Prostate gland (tissue), 2 donors: ENCODE data around the gene FRMD4A. TPM values are rescaled to one million over a fixed set of nuclear protein-coding genes. Genes with fewer than 3 reads are reported as not detected.

Experiments used
- DNase-seq: peaks from one replicate; pipeline ENCODE4 v3.0.0-alpha.2; 2019; ENCODE audit warnings: low spot score
- H3K27ac ChIP-seq, 2 donors: fragments of 200-600 bp; sonication (generic); 2 replicates each; pipeline ENCODE4 v1.5.1; 2017 to 2019
- H3K27me3 ChIP-seq: fragments of 200-600 bp; sonication (generic); replicated peaks from 2 replicates; pipeline ENCODE4 v1.5.1; 2019; ENCODE audit not compliant: insufficient read depth
- H3K36me3 ChIP-seq, 2 donors: fragments of 200-600 bp; sonication (generic); 1 replicate in 1 of 2; 2 replicates in 1 of 2; pipeline versions ENCODE4 v1.5.1 to v1.8.1; 2017 to 2019
- H3K4me1 ChIP-seq: fragments of 200-600 bp; sonication (generic); replicated peaks from 2 replicates; pipeline ENCODE4 v1.5.1; 2019
- H3K4me3 ChIP-seq, 2 donors: fragments of 200-600 bp; sonication (generic); 2 replicates each; pipeline ENCODE4 v1.5.1; 2017 to 2019
- H3K9me3 ChIP-seq: fragments of 200-600 bp; sonication (generic); 2 replicates; pipeline ENCODE4 v1.5.1; 2017
- CTCF ChIP-seq, 4 experiments: fragments of 200-600 bp in 2 of 4; fragments of 450-650 bp in 2 of 4; sonication (generic) in 2 of 4; IDR thresholded peaks; 1 replicate in 3 of 4; 2 replicates in 1 of 4; pipeline ENCODE4 v1.5.1; 2016 to 2019; ENCODE audit warnings: antibody characterized with exemption in 4 of 4, mild to moderate bottlenecking in 2 of 4, moderate library complexity in 2 of 4
- POLR2A ChIP-seq: fragments of 450-650 bp; IDR thresholded peaks from one replicate; pipeline ENCODE4 v1.6.1; 2016; ENCODE audit warnings: antibody characterized with exemption, mild to moderate bottlenecking
- POLR2AphosphoS5 ChIP-seq: sonication (generic); formaldehyde crosslinking; IDR thresholded peaks from one replicate; pipeline ENCODE4 v1.6.1; 2017; ENCODE audit warnings: antibody characterized with exemption
- WGBS: methylation state at CpG from one replicate; pipeline ENCODE4 v1.1.5; 2018; 5-methylcytosine and 5-hydroxymethylcytosine counted together
- intact Hi-C: fragments of 100-400 bp; cut with DNase I; formaldehyde crosslinking; loops from one replicate; pipeline ENCODE4 v1.14.2; 2022
- total RNA-seq, 2 donors: library from RNA; depleted of rRNA; stranded (reverse); fragments of >200 nt; gene quantifications; one replicate each; pipeline ENCODE4 v1.1.0, GENCODE V29; 2016

The FRMD4A gene
- total RNA-seq, 2 donors from 2014 or later = 38.0 to 53.2 TPM

GRCh38 chr10:13743101-13743693 lies 587.5 kb downstream of the FRMD4A start:
- Histone ChIP-seq H3K36me3 (no peaks in the 10 kb centered on the region), H3K27me3 (no peaks in the 10 kb centered on the region), H3K4me1 (no peaks in the 10 kb centered on the region), H3K9me3 (no peaks in the 10 kb centered on the region), H3K27ac (no peak overlapping the region), H3K4me3 (no peak overlapping the region)
- intact Hi-C loops = no loop called here
- 79% methylated on average over 15 of the region's 15 CpGs for WGBS
- no peak for DNase-seq
- no peak for TF ChIP-seq POLR2A
- no peak for TF ChIP-seq POLR2AphosphoS5
- no peak for TF ChIP-seq CTCF (IDR thresholded peaks at IDR 0.05)

DNA sequence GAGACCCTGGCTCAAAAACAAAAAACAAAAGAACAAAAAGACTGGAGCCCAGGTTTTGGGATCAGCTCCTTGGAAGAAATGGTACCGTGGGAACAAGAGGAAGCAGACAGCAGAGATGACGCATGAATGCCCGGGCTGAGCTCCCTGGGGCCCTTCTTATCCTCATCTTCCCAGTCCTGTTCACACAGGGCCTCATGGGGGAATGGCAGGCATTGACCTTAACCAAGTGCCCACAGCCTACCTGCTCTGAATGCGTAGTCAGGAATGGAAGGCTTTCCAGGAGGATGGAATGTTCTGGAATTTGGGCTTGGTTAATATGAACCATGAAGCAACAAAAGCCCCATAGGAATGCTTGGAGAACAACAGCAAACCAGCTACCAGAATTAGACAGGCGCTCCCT lies 589.3 kb downstream of the FRMD4A start:
- H3K27ac ChIP-seq = no peak overlapping the region
- DNase-seq = no peak
- no peak overlapping the region for H3K4me3 ChIP-seq
- no peaks in the 10 kb centered on the region for H3K4me1 ChIP-seq
- no peak for TF ChIP-seq POLR2A
- no peak for TF ChIP-seq POLR2AphosphoS5
- no peak for TF ChIP-seq CTCF (IDR thresholded peaks at IDR 0.05)
- H3K27me3 ChIP-seq = no peaks in the 10 kb centered on the region
- intact Hi-C loops = no loop called here
- WGBS = 97% methylated on average over 5 of the region's 5 CpGs
- H3K36me3 ChIP-seq = no peaks in the 10 kb centered on the region
- no peaks in the 10 kb centered on the region for H3K9me3 ChIP-seq

- intact Hi-C loops = no loop called here
- no peaks in the 10 kb centered on the region for H3K9me3 ChIP-seq
- DNase-seq = no peak
- 83% methylated on average over 4 of the region's 4 CpGs for WGBS
- H3K4me1 ChIP-seq = no peaks in the 10 kb centered on the region
- TF ChIP-seq POLR2A (no peak), CTCF (IDR thresholded peaks at IDR 0.05) (no peak), POLR2AphosphoS5 (no peak)
- no peaks in the 10 kb centered on the region for H3K36me3 ChIP-seq
- H3K4me3 ChIP-seq = no peak overlapping the region
- no peaks in the 10 kb centered on the region for H3K27me3 ChIP-seq
- no peak overlapping the region for H3K27ac ChIP-seq
These were observed 590.3 kb downstream of the FRMD4A start for GRCh38 chr10:13740461-13740860.

DNA sequence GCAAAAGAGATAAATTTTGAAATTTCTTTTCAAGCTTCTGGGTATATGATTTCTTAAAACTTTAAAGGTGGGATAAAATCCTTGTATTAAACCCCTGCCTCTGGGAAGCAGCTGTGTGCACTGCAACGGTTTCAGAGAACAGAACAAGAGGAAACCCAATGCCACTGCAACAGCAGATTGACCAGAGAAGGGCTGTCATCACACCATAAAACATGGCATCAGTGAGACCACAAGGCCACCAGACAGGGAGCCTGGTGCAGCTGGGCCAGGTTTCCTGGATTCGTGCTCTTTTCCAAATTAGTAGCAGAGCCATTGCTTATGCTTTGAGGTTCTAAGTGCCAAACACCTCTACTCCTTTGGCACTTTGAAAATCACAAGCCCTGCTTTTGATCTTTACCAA lies 591.5 kb downstream of the FRMD4A start:
- H3K36me3 ChIP-seq = no peaks in the 10 kb centered on the region
- TF ChIP-seq POLR2A (no peak), CTCF (IDR thresholded peaks at IDR 0.05) (no peak), POLR2AphosphoS5 (no peak)
- H3K27ac ChIP-seq = no peak overlapping the region
- H3K4me1 ChIP-seq = no peaks in the 10 kb centered on the region
- intact Hi-C loops = no loop called here
- H3K27me3 ChIP-seq = no peaks in the 10 kb centered on the region
- no peak overlapping the region for H3K4me3 ChIP-seq
- 68% methylated on average over 2 of the region's 2 CpGs for WGBS
- no peaks in the 10 kb centered on the region for H3K9me3 ChIP-seq
- DNase-seq = no peak

DNA sequence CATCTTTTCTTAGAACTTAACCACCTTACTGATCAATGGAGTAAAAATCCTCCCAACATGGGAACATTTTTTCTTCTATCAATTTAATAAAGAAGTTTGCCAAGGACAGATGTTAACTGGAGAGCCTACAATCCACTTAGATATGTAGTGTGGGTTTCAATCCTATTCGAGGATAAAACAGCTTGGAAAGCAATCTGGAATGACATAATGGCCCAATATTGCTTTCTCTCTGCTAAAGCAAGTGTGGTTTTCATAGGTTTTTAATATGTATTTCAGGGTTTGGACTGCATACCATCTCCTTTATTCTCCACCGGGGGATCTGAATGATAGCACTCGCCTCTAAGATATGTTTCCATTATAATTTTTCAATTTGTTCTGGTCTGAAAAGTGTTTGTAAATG lies 594.2 kb downstream of the FRMD4A start:
- no peaks in the 10 kb centered on the region for H3K9me3 ChIP-seq
- TF ChIP-seq POLR2AphosphoS5 (no peak), POLR2A (no peak), CTCF (IDR thresholded peaks at IDR 0.05) (no peak)
- WGBS = 85% methylated on average over 3 of the region's 3 CpGs
- H3K4me1 ChIP-seq = no peaks in the 10 kb centered on the region
- no peak for DNase-seq
- H3K36me3 ChIP-seq = no peaks in the 10 kb centered on the region
- no peaks in the 10 kb centered on the region for H3K27me3 ChIP-seq
- no peak overlapping the region for H3K27ac ChIP-seq
- intact Hi-C loops = no loop called here
- H3K4me3 ChIP-seq = no peak overlapping the region
